KOPT-K1 (cell line): ENCODE results near the gene STK17A.

Experiments used
- H3K27ac ChIP-seq: fragments of 200-600 bp; sonication (generic); 2 replicates; pipeline ENCODE4 v1.5.1; 2016; ENCODE audit warnings: antibody characterized with exemption, mild to moderate bottlenecking, low read depth, low read length; ENCODE audit not compliant: poor library complexity, severe bottlenecking
- H3K36me3 ChIP-seq: fragments of 200-600 bp; sonication (generic); 2 replicates; pipeline ENCODE4 v1.5.1; 2017; ENCODE audit warnings: antibody characterized with exemption, mild to moderate bottlenecking, low read length, moderate library complexity; ENCODE audit not compliant: insufficient read depth
- H3K9me3 ChIP-seq: fragments of 200-600 bp; sonication (generic); 2 replicates; pipeline ENCODE4 v1.5.1; 2017; ENCODE audit warnings: antibody characterized with exemption, low read length, mild to moderate bottlenecking; ENCODE audit not compliant: insufficient read depth, poor library complexity, severe bottlenecking

Gene STK17A

GRCh38 chr7:43628431-43628830 lies 45.5 kb downstream of the STK17A start:
- Histone ChIP-seq H3K36me3 (peaks cover 98% of the 10 kb centered on the region), H3K9me3 (no peaks in the 10 kb centered on the region), H3K27ac (no peak overlapping the region)

DNA sequence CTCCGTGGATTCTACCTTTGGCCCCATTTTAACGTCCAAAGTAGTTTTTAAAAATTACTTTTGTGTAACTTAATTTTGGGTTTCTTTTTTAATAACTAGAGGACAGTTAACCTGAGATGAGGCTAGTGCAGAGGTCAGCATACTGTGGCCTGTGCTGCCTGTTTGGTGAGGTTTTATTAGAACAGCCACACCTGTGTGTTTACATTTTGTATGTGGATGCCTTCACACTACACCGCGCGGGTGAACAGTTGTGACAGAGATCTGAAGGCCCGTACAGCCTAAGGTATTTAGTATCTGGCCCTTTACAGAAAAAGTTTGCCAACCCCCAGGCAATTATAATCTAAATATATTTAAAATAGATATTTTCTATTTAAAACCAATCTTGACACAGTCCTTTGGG lies 46.9 kb downstream of the STK17A start:
- Histone ChIP-seq H3K27ac (no peak overlapping the region), H3K36me3 (peaks cover 98% of the 10 kb centered on the region), H3K9me3 (no peaks in the 10 kb centered on the region)

- Histone ChIP-seq H3K9me3 (no peaks in the 10 kb centered on the region), H3K27ac (no peak overlapping the region), H3K36me3 (peaks cover 98% of the 10 kb centered on the region)
Observed at GRCh38 chr7:43630482-43630881, 47.6 kb downstream of the STK17A start.

GRCh38 chr7:43631559-43631958 lies 48.7 kb downstream of the STK17A start:
- H3K36me3 ChIP-seq, result peaks cover 98% of the 10 kb centered on the region
- no peaks in the 10 kb centered on the region for H3K9me3 ChIP-seq
- no peak overlapping the region for H3K27ac ChIP-seq

GRCh38 chr7:43632746-43633145 lies 49.8 kb downstream of the STK17A start:
- Histone ChIP-seq H3K36me3 (peaks cover 98% of the 10 kb centered on the region), H3K27ac (no peak overlapping the region), H3K9me3 (no peaks in the 10 kb centered on the region)

- no peaks in the 10 kb centered on the region for H3K9me3 ChIP-seq
- H3K27ac ChIP-seq, result no peak overlapping the region
- H3K36me3 ChIP-seq, result peaks cover 98% of the 10 kb centered on the region
Observed at GRCh38 chr7:43634384-43634783, 51.5 kb downstream of the STK17A start.

GRCh38 chr7:43636093-43636492 lies 53.2 kb downstream of the STK17A start:
- peaks cover 100% of the 10 kb centered on the region for H3K36me3 ChIP-seq
- no peaks in the 10 kb centered on the region for H3K9me3 ChIP-seq
- H3K27ac ChIP-seq, result no peak overlapping the region

DNA sequence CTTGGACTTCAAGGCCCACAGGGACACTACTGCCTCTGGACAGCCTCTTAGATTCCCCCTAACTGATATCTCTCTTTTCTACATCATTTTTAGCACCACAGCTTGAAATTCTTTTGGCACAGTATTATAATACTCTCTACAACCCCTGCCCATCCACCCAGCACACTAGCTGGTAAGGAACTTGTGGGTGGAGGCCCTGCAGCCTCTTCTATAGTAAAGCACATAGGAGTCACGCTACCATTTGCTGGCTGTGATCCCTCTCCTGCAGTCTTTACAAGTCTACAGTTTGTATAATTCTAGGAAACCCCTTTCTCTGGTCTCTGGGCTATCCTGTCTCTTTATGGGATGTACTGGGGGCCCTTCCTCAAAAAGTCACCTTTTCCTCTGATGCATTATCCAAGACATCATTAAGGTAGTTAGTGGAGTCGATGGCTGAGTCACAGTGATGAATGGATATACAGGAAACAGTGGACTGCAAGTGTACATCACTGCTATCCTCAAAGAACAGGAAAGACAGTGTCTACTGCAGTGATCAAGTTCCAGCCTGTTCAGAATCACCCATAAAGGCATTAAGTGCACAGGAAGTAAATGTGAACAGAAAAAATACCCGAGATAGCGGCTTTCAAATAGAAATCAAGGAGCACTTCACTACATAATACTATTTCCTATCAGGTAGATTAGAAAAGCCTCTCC lies 54.4 kb downstream of the STK17A start:
- H3K9me3 ChIP-seq, result no peaks in the 10 kb centered on the region
- peaks cover 100% of the 10 kb centered on the region for H3K36me3 ChIP-seq
- no peak overlapping the region for H3K27ac ChIP-seq

DNA sequence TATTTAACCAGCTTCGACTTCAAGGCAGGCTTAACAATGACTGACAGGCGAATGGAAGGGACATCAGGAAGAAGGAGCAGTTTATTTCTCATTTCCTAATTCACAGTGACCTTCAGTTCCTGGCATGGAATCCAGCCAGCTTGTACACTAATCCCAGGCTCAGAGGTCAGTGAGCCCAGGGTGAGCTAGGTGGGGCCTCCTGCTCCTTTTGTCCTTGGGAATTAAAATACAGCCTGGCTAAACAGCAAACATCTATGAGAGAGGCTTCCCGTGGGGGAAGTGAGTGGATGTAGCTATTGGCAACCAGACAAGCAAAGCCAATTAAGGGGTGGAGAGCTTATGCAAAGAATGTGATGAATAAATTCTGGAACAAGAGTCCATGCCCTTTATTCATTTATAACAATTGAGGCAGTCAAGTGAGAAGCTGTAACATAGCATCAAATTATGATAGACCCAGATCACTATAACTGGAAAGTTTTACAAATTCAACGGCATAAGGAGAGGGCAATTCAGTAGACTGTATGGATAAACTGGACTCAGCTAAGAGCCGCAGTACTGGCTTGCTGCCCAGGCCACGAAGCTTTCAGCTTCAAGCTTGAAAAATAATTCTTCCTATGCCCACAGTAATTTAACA lies 57.1 kb downstream of the STK17A start:
- H3K27ac ChIP-seq, result no peak overlapping the region
- no peaks in the 10 kb centered on the region for H3K9me3 ChIP-seq
- H3K36me3 ChIP-seq, result peaks cover 95% of the 10 kb centered on the region

DNA sequence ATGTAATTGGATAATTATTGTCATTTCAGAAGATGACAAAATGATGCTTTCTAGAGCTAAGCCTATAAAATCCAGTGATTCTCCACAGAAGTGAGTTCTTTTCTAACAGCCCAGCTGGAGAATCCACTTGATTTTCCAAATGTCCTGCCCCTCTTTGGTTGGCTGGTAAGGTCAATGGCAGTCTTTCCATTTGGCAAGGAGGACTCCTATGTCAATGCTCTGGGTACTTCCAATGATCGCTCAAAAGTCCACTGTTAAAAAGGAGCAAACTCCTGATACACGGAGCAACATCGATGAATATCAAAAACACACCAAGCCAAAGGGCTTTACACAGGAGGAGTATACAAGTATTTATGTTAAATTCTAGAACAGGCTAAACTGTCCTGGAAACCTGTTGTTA lies 57.8 kb downstream of the STK17A start:
- Histone ChIP-seq H3K27ac (no peak overlapping the region), H3K36me3 (peaks cover 95% of the 10 kb centered on the region), H3K9me3 (no peaks in the 10 kb centered on the region)

DNA sequence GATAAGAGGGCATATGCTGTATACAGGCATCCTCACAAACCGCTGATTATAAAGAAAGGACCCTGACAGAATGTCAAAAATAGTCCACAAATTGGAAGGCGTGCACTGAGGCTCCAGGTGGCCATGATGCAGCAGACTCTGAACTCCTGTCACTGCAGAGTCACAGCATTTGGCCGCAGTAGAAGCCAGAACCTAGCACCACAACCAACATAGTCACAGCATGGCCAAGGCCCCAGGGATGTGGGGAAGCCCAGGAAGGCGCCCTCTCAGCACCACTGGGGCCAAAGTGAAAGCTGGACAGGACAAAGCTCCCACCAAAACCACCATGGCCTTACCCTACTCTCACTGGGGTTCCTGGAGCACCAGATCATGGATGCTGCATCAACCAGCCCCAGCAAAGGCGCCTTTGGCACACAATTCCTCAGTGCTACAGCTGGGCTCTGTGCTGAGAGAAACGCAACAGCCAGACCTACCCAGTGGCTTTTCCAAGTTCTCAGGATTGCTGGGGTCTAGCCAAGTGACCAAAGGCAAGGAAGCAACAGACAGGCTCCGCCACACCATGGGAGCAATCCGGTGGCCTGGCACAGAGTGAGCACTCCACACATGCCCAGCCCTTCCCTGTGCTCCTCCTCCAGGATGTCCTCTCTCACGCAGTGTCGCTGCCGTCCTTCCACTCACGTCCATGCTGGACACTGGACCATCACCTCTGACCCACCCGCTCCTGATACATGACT lies 60.2 kb downstream of the STK17A start:
- Histone ChIP-seq H3K36me3 (peaks cover 95% of the 10 kb centered on the region), H3K27ac (no peak overlapping the region), H3K9me3 (no peaks in the 10 kb centered on the region)

DNA sequence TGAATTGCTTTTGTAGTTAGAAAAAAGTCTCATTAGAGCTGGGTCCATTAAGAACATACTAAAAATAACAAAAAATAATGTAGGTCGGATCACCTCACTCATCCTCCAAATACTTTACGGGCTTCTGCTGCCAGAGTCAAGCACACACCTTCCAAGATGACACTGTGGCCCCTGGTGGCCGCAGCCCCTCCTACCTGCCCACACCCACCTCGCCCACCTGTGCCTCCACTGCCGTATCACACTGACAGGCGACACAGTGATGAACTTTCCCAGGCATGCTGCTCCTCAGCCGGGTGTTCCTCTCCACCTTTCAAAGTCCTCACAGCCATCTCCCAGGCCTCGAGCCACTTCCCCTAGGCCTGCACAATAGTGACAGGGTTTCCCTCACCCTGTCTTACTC lies 60.9 kb downstream of the STK17A start:
- H3K36me3 ChIP-seq, result peaks cover 88% of the 10 kb centered on the region
- no peaks in the 10 kb centered on the region for H3K9me3 ChIP-seq
- no peak overlapping the region for H3K27ac ChIP-seq

DNA sequence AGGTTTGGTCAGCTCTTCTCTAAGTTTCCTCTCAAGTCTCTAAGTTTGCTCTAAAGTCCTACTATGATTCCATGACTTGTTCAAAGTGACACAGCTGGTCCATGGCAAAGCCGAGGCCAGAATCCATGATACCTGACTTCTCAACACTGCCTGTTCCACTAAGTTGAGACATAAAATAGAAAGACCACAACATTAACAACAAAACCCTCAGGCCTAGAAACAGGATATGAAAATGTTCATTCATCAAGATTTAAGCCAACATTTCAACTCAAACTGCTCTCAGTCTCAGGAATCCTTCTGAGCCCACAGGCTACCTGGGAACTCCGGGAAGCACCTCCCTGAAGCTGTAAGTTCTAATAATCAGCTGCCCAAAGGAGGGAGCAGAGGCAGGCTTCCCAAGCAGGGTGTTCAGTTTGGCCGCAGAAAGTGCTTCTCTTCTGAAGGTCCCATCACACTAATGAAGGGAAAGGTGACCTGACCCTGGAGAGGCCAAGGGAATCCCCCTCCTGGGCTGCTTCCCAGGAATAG lies 62.9 kb downstream of the STK17A start:
- no peak overlapping the region for H3K27ac ChIP-seq
- H3K36me3 ChIP-seq, result peaks cover 69% of the 10 kb centered on the region
- H3K9me3 ChIP-seq, result no peaks in the 10 kb centered on the region

DNA sequence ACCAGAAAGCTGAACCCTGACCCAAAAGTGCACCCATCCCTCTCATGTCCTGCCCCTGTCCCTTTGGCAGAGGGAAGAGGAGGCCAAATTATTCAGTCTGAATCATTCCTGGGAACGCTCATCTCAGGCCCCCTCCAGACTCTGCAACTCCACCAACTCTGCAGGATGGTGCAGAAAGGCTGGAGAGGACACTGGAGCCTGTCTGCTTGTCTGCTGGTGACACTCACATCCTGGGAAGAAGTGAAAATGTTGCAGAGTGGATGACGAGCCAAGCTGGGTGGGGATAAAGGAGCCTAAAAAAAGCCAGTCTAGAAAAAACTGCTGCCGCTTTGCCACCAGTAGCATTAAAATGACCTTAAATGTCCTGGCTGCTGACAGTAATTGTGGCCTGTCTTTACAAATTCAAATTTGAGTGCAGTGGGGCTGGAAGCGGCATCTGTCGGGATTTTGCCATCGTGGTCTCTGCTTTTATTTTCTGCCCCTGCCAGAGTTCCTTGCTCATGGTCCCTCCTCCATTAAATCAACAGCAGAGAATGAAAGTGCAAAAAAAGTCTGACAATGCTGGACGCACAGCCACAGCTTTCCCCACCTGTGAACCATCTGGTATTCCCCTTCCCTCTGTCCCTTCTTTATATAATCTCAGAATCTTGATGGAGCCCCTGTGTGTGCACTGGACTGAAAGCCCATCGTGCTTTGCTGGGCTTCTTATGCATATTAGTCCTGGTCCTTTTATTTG lies 63.9 kb downstream of the STK17A start:
- Histone ChIP-seq H3K36me3 (peaks cover 64% of the 10 kb centered on the region), H3K27ac (no peak overlapping the region), H3K9me3 (no peaks in the 10 kb centered on the region)

DNA sequence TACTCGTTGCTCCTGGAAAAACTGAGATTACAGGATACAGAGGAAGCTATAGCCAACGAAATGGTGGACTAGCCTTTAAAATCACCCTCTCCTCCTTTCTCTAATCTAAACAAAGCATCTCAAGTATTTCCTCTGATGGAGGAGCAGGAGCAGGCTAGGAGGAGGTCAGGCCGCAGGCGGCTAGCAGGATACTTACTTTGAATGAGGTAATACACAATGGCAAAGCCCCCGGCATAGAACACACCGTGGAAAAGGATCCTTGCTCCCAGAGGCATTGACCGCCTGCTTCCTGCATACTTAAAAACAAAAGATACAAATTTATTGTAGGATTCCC lies 64.4 kb downstream of the STK17A start:
- no peak overlapping the region for H3K27ac ChIP-seq
- peaks cover 64% of the 10 kb centered on the region for H3K36me3 ChIP-seq
- H3K9me3 ChIP-seq, result no peaks in the 10 kb centered on the region
